Astrocyte (in vitro differentiated cells and primary cell): ENCODE measurements around the gene E2F1.

Experiments
- EZH2 ChIP-seq: IDR thresholded peaks from 2 replicates; pipeline ENCODE4 v1.6.1; 2012; ENCODE audit warnings: mild to moderate bottlenecking, low read length, inconsistent platforms; ENCODE audit not compliant: insufficient read depth
- TF ChIP-seq, protein P1 (sequence below): IDR thresholded peaks from 2 replicates; pipeline ENCODE4 v1.5.1; 2011; ENCODE audit warnings: low read depth, mild to moderate bottlenecking, inconsistent platforms, low read length, moderate library complexity; ENCODE audit not compliant: insufficient read depth

DNA sequence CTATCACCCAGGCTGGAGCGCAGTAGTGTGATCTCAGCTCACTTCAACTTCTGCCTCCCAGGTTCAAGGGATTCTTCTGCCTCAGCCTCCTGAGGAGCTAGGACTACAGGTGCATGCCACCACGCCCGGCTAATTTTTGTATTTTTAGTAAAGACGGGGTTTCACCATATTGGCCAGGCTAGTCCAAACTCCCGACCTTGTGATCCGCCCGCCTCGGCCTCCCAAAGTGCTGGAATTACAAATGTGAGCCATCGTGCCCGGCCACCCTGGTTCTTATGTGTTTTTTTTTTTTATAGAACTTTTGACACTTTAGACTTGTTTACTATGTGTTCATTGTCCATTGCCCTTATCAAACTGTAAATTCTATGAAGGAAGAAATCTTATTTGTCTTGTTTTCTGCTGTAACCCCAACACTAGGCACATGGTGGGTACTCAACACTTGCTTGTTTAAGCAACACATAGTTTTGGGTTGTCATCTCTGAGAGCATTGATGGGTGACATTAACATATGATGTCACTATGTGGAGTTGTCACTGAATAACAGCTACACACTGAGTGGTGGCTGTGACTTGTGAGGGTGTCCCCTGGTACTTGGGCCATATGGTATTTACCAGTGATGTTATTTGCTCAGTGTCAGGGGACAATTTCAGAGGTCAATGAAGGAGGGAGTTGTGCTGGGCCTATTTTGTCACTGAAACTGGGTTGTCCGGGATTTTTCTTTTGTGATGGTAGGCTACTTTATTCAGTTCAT, 35.4 kb upstream of the E2F1 start:
- TF ChIP-seq, protein P1, sequence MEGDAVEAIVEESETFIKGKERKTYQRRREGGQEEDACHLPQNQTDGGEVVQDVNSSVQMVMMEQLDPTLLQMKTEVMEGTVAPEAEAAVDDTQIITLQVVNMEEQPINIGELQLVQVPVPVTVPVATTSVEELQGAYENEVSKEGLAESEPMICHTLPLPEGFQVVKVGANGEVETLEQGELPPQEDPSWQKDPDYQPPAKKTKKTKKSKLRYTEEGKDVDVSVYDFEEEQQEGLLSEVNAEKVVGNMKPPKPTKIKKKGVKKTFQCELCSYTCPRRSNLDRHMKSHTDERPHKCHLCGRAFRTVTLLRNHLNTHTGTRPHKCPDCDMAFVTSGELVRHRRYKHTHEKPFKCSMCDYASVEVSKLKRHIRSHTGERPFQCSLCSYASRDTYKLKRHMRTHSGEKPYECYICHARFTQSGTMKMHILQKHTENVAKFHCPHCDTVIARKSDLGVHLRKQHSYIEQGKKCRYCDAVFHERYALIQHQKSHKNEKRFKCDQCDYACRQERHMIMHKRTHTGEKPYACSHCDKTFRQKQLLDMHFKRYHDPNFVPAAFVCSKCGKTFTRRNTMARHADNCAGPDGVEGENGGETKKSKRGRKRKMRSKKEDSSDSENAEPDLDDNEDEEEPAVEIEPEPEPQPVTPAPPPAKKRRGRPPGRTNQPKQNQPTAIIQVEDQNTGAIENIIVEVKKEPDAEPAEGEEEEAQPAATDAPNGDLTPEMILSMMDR, result no peak
- TF ChIP-seq EZH2, result no peak
